ENCODE data around the gene TENT5A.
"Not testable (repeated sequence)": the region's sequence is repeated elsewhere in the genome, so short reads cannot be mapped to it uniquely, and the experiment has no call there.

TENT5A gene

GRCh38 chr6:81749707-81750106 lies 2.8 kb downstream of the TENT5A start:
- no peak for DNase-seq

- DNase-seq: no peak
These were observed 3.5 kb downstream of the TENT5A start for GRCh38 chr6:81748994-81749393.

GRCh38 chr6:81747327-81747726 lies 5.2 kb downstream of the TENT5A start:
- DNase-seq: no peak

GRCh38 chr6:81744131-81744530 lies 8.3 kb downstream of the TENT5A start:
- DNase-seq: no peak

DNA sequence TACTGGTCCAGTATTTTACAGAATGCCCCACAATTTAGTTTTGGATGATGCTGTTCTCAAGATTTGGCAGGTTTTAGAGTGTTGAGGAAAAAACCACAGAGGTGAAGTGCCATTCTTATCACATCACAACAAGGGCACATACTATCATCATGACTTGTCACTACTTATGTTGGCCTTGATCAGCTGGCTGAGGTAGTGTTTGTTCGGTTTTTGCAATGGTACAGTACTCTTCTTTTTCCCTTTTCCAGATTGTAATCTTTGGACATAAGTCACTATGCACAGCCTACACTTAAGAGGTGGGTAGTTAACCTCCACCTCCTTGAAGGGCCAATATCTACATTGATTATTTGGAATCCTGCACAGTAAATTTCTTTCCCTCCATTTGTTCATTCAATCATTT lies 8.8 kb downstream of the TENT5A start:
- no peak for DNase-seq

GRCh38 chr6:81741689-81742088 lies 10.8 kb downstream of the TENT5A start:
- no peak for DNase-seq

DNA sequence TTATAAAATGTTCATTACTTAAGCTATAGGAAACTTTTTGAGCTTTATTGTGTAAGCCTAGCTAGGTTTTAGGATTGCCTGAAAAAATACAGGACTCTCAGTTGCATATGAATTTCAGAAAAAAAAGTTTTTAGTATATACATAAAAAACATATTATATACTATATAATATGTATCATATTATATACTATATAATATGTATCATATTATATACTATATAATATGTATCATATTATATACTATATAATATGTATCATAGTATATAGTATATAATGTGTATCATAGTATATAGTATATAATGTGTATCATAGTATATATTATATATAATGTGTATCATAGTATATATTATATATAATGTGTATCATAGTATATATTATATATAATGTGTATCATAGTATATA lies 11.9 kb downstream of the TENT5A start:
- not testable (repeated sequence) for DNase-seq

- no peak for DNase-seq
These were observed 13.0 kb downstream of the TENT5A start for GRCh38 chr6:81739230-81740195.

- no peak for DNase-seq
These were observed 16.1 kb downstream of the TENT5A start for GRCh38 chr6:81736428-81736827.

DNA sequence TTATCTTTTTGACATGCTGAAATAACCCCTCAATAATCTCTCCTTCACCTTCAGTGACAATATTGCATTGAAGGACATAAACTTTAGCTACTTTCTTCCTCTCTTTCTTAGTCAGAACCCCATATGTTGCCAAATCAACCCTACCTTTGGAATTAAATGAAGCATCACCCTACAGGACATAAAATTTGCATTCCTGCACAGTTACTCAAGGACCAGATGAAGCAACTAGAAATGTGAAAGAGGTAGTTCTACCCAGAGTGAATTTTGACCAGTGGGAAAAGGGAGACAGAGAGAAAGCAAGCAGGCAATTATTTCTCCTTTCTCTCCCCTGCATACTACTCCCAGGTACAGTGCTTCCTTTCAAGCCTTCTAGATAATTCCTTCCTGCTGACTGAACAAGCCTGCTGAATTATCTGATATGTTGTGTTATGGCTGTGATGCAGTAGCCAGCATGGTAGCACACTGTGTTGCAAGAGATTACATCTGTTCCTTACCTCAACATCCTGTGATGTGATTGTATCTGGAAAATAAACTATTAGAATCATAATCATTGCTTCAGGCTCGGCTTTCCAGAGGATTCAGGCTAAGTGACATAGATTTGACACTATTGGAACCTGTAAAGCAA lies 16.6 kb downstream of the TENT5A start:
- no peak for DNase-seq

DNA sequence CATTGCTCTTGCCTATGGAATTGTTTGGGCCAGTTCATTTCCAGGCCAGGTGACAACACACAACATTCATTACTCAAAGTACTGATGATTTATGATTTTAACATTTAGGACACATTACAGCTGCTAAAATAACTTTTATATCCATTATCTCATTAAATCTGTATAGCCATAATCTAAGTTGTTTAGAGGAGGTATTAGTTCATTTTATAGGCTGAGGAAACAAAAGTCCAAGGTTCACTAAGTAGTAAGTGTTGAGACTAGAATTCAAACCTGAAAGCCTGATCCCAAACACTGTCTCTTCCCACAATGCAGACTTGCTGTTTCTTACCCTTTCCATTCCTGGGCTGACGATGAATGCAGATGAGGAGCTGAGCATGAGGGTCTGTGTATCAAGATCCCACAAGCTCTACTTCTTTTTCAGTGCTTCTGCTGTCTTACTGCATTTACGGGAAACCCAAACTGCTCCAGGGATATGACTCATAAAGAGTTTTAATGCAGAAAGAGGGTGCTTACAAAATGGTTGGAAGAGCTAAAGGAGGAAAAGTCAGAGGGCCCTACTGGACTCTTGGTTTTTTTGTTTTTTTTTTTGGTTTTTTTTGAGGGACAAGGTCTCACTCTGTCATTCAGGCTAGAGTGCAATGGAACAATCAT lies 17.9 kb downstream of the TENT5A start:
- DNase-seq: no peak

GRCh38 chr6:81734081-81734480 lies 18.4 kb downstream of the TENT5A start:
- DNase-seq: no peak

DNA sequence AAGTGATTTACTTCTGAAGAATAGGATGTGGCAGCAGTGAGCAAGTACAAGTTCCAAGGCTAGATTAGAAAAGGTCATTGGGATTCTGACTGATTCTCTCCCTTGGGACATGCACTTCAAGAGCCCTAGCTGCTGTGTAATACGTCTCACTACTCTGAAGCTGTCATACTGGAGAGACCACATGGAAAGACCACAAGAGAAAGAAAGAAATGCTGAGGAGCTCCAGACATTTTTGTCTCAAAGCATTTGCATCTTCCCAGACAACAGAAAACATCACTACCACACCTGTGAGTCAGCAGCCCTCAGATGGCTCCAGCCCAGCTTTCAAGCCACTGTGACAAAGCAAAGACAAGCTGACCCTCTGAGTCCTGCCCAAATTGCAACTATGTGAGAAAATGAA lies 20.7 kb downstream of the TENT5A start:
- DNase-seq: no peak

DNA sequence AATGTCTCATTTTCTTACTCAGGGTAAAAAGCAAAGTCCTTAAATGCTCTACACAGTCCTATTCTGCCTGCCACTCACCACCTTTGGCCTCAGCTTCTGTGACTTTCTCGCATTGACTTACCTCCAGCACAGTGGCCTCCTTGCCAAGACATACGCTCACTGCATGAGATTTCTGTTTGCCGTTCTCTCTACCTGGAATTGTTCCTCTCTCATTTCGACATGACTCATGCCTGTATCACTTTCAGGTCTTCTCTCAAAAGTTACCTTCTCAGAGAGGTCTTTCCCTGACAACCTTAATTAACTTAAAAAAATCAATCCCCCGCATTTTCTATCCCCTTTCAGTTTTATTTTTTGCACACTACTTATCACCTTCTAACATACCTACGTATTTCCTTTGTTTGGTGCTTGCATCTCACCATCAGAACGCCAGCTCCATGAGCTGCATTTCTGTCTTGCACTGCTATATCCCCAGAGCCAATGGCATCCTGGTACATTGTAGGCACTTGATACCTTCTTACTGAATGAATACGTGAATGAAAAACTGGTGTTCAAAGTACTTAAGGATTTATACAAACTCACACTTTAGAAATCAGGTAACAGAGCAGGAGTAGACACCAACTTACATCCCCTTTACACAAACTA lies 24.5 kb downstream of the TENT5A start:
- no peak for DNase-seq

DNA sequence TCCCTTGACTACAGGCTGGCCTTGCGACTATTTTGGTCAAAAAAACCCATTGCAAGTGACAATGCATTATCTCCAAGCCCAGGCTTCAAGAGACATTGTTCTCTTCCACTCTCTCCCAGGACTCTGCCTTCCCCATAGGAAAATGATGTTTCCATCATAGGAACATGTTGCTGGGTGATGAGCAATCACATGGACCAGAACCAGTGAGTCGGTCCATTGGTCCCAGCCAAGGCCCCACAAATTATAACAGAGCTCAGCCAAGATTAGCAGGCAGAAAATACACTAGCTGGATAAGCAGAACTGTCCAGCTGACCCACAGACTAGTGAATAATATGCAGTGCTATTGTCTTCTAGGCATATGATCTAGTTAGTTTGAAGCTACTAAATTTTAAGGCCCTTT lies 27.4 kb downstream of the TENT5A start:
- no peak for DNase-seq

GRCh38 chr6:81722506-81723223 lies 29.8 kb downstream of the TENT5A start:
- no peak for DNase-seq

GRCh38 chr6:81720427-81720826 lies 32.1 kb downstream of the TENT5A start:
- DNase-seq: no peak

DNA sequence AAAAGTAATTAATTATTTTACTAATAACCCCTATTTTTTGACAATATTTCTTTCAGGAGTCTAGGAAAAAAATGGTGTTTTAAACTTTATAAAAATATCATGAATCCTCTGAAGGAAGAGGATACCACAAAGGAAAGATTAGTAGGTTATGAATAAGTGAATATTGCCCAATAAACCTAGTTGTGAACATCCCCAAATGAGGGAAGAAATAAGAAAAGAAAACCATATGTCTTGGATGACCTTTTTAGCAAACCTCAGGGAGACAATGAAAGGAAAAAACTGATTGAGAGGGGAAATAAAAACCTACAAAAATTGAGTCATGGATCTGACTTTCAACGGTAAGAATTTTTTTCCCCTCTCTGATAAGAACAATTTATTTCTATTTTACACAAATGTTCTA lies 34.4 kb downstream of the TENT5A start:
- no peak for DNase-seq

- DNase-seq: no peak
These were observed 37.8 kb downstream of the TENT5A start for GRCh38 chr6:81714684-81715083.

DNA sequence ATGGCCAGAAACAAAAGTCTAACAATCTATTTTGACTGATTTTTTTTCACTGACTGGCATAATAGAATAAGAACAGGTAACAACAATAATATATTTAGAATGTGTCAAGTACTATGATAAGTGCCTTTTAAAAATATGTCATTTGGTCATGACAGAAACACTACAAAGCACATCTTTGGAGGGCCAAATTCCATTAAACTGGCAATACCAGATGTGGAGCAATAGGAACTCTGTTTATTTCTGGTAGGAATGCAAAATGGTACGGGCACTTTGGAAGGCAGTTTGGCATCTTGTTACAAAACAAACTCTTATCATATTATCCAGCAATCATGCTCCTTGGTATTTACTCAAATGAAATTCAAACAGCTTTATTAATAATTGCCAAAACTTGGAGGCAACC lies 39.3 kb downstream of the TENT5A start:
- DNase-seq: no peak

- no peak for DNase-seq
These were observed 44.3 kb downstream of the TENT5A start for GRCh38 chr6:81708113-81708699.

DNA sequence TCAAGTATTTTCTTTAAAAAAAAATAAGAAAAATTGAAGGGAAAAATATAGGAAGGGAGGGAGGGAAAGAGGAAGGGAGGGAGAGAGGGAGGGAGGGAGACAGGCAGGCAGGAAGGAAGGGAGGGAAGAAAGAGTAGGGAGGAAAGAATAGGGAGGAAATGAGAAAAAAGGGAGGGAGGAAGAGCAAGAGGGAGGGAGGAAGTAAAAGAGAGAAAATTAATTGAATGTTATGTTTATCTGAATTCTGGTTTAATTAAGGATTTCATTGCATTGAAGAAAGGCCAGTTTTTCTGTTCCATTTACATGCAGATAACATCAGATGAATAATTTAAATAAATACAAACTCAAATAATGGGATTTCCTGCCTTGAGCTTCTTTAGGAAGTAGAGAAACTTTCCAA lies 47.8 kb downstream of the TENT5A start:
- no peak for DNase-seq

Data from DMS79 (cell line).